Measurements from ENCODE around the gene AAK1. TPM values are rescaled to one million over a fixed set of nuclear protein-coding genes. Genes with fewer than 3 reads are reported as not detected.
"Not testable (repeated sequence)": the region's sequence is repeated elsewhere in the genome, so short reads cannot be mapped to it uniquely, and the experiment has no call there.

The AAK1 gene
- total and polyA plus RNA-seq, 2 donors (not counting 3 experiments of a cell fraction or from before 2014, with no cell fraction given): 31.0 to 127 TPM

- dilution Hi-C loops (cut with MboI; ENCODE audit: extremely low pct_ligation_motif_present, low sequenced_read_pairs); H3K4me3 ChIP-seq (replicated peaks in 1 of 3; ENCODE audit: insufficient read depth in 1 of 3, low read depth in 1 of 3, low read length in 3 of 3); H3K27me3 ChIP-seq (ENCODE audit: control insufficient read depth in 2 of 2, insufficient read depth in 2 of 2, low read length in 2 of 2); H3K79me2 ChIP-seq (ENCODE audit: control insufficient read depth, insufficient read depth, low read length); BruUV-seq (replicated peaks); H3K9me3 ChIP-seq (replicated peaks; ENCODE audit: control insufficient read depth, insufficient read depth, low read length); FAIRE-seq; intact Hi-C loops (cut with micrococcal nuclease); H3K27ac ChIP-seq (ENCODE audit: insufficient read depth, low read depth, low read length); H3K4me1 ChIP-seq (ENCODE audit: control insufficient read depth, extremely low read depth, insufficient read depth, low read length); H3K9ac ChIP-seq (replicated peaks; ENCODE audit: extremely low read depth, insufficient read depth, low read length); POLR2A ChIA-PET; DNase-seq (ENCODE audit: low read depth, low spot score); H3K36me3 ChIP-seq (ENCODE audit: control insufficient read depth in 2 of 2, extremely low read depth in 1 of 2, insufficient read depth in 2 of 2, low read length in 2 of 2); H3K9me1 ChIP-seq (replicated peaks; ENCODE audit: control insufficient read depth, extremely low read depth, insufficient read depth, low read length); H3K4me2 ChIP-seq (ENCODE audit: insufficient read depth, low read length); H4K20me1 ChIP-seq (replicated peaks; ENCODE audit: control insufficient read depth, extremely low read depth, insufficient read depth, low read length); H2AFZ ChIP-seq (ENCODE audit: low read depth, low read length): not testable (repeated sequence)
- CTCF ChIA-PET: interaction anchor here (1.0 kb wide), 1 partner anchor 28 kb away, joined by 3 read pairs; no protein-coding TSS in a partner anchor
Measured at GRCh38 chr2:69419111-69419510, 224.4 kb downstream of the AAK1 start.

- no peak overlapping the region for H3K4me3 ChIP-seq (replicated peaks in 1 of 3; ENCODE audit: insufficient read depth in 1 of 3, low read depth in 1 of 3, low read length in 3 of 3)
- no peak overlapping the region for H3K27ac ChIP-seq (ENCODE audit: insufficient read depth, low read depth, low read length)
- BruUV-seq (replicated peaks): no TSS peak
- no peak for FAIRE-seq
- H3K9me1 ChIP-seq (replicated peaks; ENCODE audit: control insufficient read depth, extremely low read depth, insufficient read depth, low read length): no peaks in the 10 kb centered on the region
- POLR2A ChIA-PET: no interaction called here
- intact Hi-C loops (cut with micrococcal nuclease) (no loop called here), dilution Hi-C loops (cut with MboI; ENCODE audit: extremely low pct_ligation_motif_present, low sequenced_read_pairs) (no loop called here)
- H3K9me3 ChIP-seq (replicated peaks; ENCODE audit: control insufficient read depth, insufficient read depth, low read length): no peaks in the 10 kb centered on the region
- no peaks in the 10 kb centered on the region for H3K27me3 ChIP-seq (ENCODE audit: control insufficient read depth in 2 of 2, insufficient read depth in 2 of 2, low read length in 2 of 2)
- no peak overlapping the region for H3K4me2 ChIP-seq (ENCODE audit: insufficient read depth, low read length)
- H3K36me3 ChIP-seq (ENCODE audit: control insufficient read depth in 2 of 2, extremely low read depth in 1 of 2, insufficient read depth in 2 of 2, low read length in 2 of 2): peaks cover 0 to 4% of the 10 kb centered on the region in 2 experiments
- DNase-seq (ENCODE audit: low read depth, low spot score): no peak
- CTCF ChIA-PET: no interaction called here
- H4K20me1 ChIP-seq (replicated peaks; ENCODE audit: control insufficient read depth, extremely low read depth, insufficient read depth, low read length): no peaks in the 10 kb centered on the region
- H2AFZ ChIP-seq (ENCODE audit: low read depth, low read length): no peak overlapping the region
- H3K9ac ChIP-seq (replicated peaks; ENCODE audit: extremely low read depth, insufficient read depth, low read length): no peak overlapping the region
- TF ChIP-seq GATA2 (IDR thresholded peaks at IDR 0.05; ENCODE audit: insufficient read depth, insufficient read length, low read depth, low read length): no peak
- no peak for TF ChIP-seq POLR2AphosphoS5 (IDR thresholded peaks at IDR 0.05; ENCODE audit: insufficient read depth, low read depth, low read length)
- TF ChIP-seq EZH2 (IDR thresholded peaks at IDR 0.05; ENCODE audit: borderline replicate concordance, low read depth, low read length, severe bottlenecking): no peak
- no peak for TF ChIP-seq CTCF (IDR thresholded peaks at IDR 0.05; ENCODE audit: extremely low read depth in 1 of 2, insufficient read depth in 1 of 2, low read depth in 1 of 2, low read length in 2 of 2)
- TF ChIP-seq MYC (IDR thresholded peaks at IDR 0.05; ENCODE audit: low read depth, low read length): no peak
- TF ChIP-seq JUN (IDR thresholded peaks at IDR 0.05; ENCODE audit: borderline replicate concordance, insufficient read depth, insufficient read length, low read depth): no peak
- no peak for TF ChIP-seq FOS (IDR thresholded peaks at IDR 0.05; ENCODE audit: borderline replicate concordance, insufficient read depth, low read length)
- TF ChIP-seq POLR2A (IDR thresholded peaks at IDR 0.05; ENCODE audit: low read depth, low read length): no peak
- TF ChIP-seq MAX (IDR thresholded peaks at IDR 0.05; ENCODE audit: insufficient read depth, insufficient read length): no peak
- no peaks in the 10 kb centered on the region for H3K79me2 ChIP-seq (ENCODE audit: control insufficient read depth, insufficient read depth, low read length)
- no peaks in the 10 kb centered on the region for H3K4me1 ChIP-seq (ENCODE audit: control insufficient read depth, extremely low read depth, insufficient read depth, low read length)
Measured at GRCh38 chr2:69416147-69416546, 227.4 kb downstream of the AAK1 start.

Data from endothelial cell of umbilical vein (primary cell).